HL-60 (cell line): ENCODE data around the gene CFL2.

Source experiments
- DNase-seq, 2 experiments: peaks; one replicate each; pipeline ENCODE4 v3.0.0-alpha.2; 2010 to 2020; ENCODE audit warnings: low read depth in 1 of 2, low spot score in 1 of 2
- H3K27ac ChIP-seq: fragments of 250-450 bp; sonication (Bioruptor Pico); replicated peaks from 2 replicates; pipeline ENCODE4 v1.5.1; 2020; ENCODE audit warnings: mild to moderate bottlenecking, moderate library complexity
- H3K27me3 ChIP-seq: fragments of 250-450 bp; sonication (Bioruptor Pico); 2 replicates; pipeline ENCODE4 v1.5.1; 2021; ENCODE audit warnings: mild to moderate bottlenecking, moderate library complexity; ENCODE audit not compliant: insufficient read depth, poor library complexity, severe bottlenecking
- H3K4me3 ChIP-seq: replicated peaks from 2 replicates; pipeline ENCODE4 v1.5.1; 2011; ENCODE audit warnings: mild to moderate bottlenecking, control low read depth, low read length; ENCODE audit not compliant: insufficient read depth
- GABPA ChIP-seq: IDR thresholded peaks from 2 replicates; pipeline ENCODE4 v1.6.1; 2012; ENCODE audit warnings: low read depth
- POLR2AphosphoS5 ChIP-seq: IDR thresholded peaks from 2 replicates; pipeline ENCODE4 v1.6.1; 2012; ENCODE audit warnings: low read depth
- SPI1 ChIP-seq: IDR thresholded peaks from 2 replicates; pipeline ENCODE4 v1.6.1; 2012; ENCODE audit warnings: low read depth, mild to moderate bottlenecking, borderline replicate concordance
- long read RNA-seq: library from polyadenylated mRNA; unstranded; transcript quantifications from one replicate; pipeline ENCODE4 v2.0.0, GENCODE V29; 2020
- TF ChIP-seq, protein P1 (sequence below): IDR thresholded peaks from one replicate; pipeline ENCODE4 v1.5.1; 2011; ENCODE audit warnings: low read length, control low read depth, inconsistent platforms; ENCODE audit not compliant: insufficient read depth
- TF ChIP-seq, protein P2 (sequence below): IDR thresholded peaks from 2 replicates; pipeline ENCODE4 v1.6.1; 2012; ENCODE audit warnings: low read depth; ENCODE audit not compliant: insufficient replicate concordance

The CFL2 gene
- long read RNA-seq, full-length matches to known transcripts: 34 of 35 reads
- long read RNA-seq, partial matches to known transcripts: 0 of 35 reads
- long read RNA-seq, other reads (novel, unspliced or antisense): 1 of 35 reads

DNA sequence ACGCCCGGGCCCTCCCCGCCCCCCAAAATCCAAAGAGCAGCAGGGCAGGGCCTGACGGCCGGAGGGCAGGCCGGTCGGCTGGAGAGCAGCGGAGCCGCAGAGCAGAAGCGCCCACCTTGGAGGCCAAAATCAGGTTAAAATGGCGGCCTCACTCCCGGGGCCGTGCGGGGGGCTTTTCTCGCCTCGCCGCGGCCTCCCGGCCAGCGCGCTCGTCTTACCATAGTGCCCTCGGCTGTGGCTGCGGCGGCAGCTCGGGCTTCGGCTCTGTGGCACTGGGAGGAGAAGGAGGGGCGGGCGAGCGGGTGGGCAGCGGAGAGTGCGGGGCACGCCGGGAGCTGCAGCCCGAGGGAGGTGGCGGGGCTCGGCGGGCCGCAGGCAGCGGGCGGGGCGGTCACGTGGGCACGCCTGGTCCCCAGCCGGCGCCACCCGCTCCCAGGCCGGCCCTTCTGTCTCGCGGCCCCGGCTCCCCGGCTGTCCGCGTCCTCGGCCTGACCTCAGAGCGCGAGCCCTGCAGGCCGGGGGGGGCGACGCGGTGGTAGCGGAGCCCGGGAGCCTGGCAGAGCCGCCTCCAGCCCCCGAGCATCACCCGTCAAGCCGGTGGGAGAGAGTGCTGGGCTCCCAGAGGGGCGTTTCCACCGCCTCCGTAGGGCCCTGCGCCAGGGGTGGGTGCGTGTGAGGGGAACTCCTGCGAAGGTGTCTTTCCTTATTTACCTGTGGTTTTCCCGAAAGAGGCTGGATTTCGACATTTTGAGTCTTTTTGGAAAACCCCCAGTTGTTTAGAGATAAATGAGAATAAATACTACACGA, at the start of gene CFL2:
TSS of gene CFL2 (minus strand) at position 274 of the 807 bp plus-strand sequence. CDS start at position 221, 53 bp downstream.
- TF ChIP-seq GABPA: no peak
- TF ChIP-seq POLR2AphosphoS5: peak; percentile 57; the same call in 1 of the 2 replicates
- TF ChIP-seq, protein P1, sequence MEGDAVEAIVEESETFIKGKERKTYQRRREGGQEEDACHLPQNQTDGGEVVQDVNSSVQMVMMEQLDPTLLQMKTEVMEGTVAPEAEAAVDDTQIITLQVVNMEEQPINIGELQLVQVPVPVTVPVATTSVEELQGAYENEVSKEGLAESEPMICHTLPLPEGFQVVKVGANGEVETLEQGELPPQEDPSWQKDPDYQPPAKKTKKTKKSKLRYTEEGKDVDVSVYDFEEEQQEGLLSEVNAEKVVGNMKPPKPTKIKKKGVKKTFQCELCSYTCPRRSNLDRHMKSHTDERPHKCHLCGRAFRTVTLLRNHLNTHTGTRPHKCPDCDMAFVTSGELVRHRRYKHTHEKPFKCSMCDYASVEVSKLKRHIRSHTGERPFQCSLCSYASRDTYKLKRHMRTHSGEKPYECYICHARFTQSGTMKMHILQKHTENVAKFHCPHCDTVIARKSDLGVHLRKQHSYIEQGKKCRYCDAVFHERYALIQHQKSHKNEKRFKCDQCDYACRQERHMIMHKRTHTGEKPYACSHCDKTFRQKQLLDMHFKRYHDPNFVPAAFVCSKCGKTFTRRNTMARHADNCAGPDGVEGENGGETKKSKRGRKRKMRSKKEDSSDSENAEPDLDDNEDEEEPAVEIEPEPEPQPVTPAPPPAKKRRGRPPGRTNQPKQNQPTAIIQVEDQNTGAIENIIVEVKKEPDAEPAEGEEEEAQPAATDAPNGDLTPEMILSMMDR: no peak
- TF ChIP-seq SPI1: no peak
- TF ChIP-seq, protein P2, sequence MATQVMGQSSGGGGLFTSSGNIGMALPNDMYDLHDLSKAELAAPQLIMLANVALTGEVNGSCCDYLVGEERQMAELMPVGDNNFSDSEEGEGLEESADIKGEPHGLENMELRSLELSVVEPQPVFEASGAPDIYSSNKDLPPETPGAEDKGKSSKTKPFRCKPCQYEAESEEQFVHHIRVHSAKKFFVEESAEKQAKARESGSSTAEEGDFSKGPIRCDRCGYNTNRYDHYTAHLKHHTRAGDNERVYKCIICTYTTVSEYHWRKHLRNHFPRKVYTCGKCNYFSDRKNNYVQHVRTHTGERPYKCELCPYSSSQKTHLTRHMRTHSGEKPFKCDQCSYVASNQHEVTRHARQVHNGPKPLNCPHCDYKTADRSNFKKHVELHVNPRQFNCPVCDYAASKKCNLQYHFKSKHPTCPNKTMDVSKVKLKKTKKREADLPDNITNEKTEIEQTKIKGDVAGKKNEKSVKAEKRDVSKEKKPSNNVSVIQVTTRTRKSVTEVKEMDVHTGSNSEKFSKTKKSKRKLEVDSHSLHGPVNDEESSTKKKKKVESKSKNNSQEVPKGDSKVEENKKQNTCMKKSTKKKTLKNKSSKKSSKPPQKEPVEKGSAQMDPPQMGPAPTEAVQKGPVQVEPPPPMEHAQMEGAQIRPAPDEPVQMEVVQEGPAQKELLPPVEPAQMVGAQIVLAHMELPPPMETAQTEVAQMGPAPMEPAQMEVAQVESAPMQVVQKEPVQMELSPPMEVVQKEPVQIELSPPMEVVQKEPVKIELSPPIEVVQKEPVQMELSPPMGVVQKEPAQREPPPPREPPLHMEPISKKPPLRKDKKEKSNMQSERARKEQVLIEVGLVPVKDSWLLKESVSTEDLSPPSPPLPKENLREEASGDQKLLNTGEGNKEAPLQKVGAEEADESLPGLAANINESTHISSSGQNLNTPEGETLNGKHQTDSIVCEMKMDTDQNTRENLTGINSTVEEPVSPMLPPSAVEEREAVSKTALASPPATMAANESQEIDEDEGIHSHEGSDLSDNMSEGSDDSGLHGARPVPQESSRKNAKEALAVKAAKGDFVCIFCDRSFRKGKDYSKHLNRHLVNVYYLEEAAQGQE: peak; percentile 30
- peak within 1 kb of the TSS; percentile 87 for H3K4me3 ChIP-seq
- H3K27me3 ChIP-seq: no peaks in the 10 kb centered on the region
- DNase-seq: peak; percentile 30 to 59
- peak within 1 kb of the TSS; percentile 81 for H3K27ac ChIP-seq

DNA sequence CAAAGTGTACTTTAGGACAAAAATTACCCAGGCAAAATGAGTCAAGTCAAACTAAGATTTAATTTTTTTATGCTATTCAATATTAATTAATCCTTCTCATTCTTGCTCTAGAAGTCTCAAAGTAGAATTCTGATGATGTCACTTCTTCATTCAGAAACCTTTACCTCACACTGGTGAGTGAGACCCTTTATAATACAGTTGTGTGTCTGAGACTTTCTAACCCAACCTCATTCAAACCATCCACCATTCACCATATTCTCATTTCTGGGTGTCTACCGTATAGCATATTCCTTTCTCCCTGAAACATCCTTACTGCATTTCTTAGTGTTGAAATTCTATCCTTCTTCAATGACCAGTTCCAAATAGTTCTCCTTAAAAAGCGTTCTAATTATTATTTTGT, 40.8 kb upstream of the CFL2 start:
- no peaks in the 10 kb centered on the region for H3K27me3 ChIP-seq
- no peak overlapping the region for H3K27ac ChIP-seq
- TF ChIP-seq, protein P1: no peak
- TF ChIP-seq GABPA: no peak
- TF ChIP-seq POLR2AphosphoS5: no peak
- TF ChIP-seq SPI1: no peak
- TF ChIP-seq, protein P2: no peak
- H3K4me3 ChIP-seq: no peak overlapping the region
- no peak for DNase-seq

DNA sequence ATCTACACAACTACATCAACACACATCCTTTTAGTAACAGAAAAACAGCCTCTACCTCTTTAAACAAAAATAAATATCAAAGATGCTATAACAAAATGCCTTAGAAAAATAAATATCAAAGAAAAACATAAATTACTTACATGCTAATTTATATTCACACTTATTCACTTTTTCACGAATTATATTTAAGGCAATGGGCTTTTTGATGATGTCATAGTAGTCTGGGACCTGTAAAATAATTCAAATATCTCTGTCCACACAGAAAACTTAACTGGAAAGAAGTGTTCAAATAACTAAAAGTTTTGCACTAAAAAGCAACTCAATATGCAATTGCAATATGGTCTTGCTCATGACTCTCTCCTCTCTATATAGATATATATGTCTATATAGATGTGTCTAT, 40.3 kb upstream of the CFL2 start:
- Histone ChIP-seq H3K27ac (no peak overlapping the region), H3K4me3 (no peak overlapping the region), H3K27me3 (no peaks in the 10 kb centered on the region)
- TF ChIP-seq, protein P1: no peak
- no peak for DNase-seq
